Activated CD8-positive, alpha-beta memory T cell treated with anti-CD3 and anti-CD28 coated beads for 48 hours (primary cell): ENCODE results near the gene TUBD1.
"Not testable (repeated sequence)": the region's sequence is repeated elsewhere in the genome, so short reads cannot be mapped to it uniquely, and the experiment has no call there.

Experiments
- DNase-seq, 3 experiments: peaks; one replicate each; pipeline ENCODE4 v3.0.0-alpha.2; 2020; ENCODE audit warnings: low read depth in 2 of 3, low spot score in 2 of 3

Gene TUBD1, protein sequence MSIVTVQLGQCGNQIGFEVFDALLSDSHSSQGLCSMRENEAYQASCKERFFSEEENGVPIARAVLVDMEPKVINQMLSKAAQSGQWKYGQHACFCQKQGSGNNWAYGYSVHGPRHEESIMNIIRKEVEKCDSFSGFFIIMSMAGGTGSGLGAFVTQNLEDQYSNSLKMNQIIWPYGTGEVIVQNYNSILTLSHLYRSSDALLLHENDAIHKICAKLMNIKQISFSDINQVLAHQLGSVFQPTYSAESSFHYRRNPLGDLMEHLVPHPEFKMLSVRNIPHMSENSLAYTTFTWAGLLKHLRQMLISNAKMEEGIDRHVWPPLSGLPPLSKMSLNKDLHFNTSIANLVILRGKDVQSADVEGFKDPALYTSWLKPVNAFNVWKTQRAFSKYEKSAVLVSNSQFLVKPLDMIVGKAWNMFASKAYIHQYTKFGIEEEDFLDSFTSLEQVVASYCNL

DNA sequence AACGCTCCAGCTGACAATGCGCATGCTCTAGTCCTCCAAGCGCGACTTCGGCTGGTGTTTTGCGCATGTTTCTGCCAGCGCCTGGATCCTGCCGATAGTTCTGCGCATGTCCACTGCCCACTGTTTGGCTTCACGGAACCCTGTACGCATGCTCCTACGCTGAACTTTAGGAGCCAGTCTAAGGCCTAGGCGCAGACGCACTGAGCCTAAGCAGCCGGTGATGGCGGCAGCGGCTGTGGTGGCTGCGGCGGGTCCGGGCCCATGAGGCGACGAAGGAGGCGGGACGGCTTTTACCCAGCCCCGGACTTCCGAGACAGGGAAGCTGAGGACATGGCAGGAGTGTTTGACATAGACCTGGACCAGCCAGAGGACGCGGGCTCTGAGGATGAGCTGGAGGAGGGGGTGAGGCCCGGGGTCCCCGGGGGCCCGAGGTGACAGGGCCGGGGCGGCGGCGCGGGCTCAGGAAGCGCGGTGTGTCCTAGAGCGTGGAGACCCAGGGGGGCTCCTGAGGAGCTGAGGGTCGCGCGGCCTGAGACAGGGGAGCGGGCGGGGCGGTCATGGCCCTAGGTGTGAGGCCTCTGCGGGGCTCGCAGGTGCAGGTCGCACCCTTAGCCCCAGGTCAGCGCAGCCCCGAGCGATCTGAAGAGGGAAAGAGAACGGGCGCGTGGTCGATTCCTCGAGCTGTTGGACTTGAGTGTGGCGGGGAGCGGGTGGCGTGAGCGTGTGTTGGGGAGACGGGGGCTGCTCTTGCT, at the start of gene TUBD1, which contains the start of gene RPS6KB1:
TSS of gene TUBD1 (minus strand) at position 20 of the 752 bp plus-strand sequence. CDS start 1,941 bp downstream, outside the sequence.
TSS of gene RPS6KB1 (plus strand) at position 198 of the 752 bp plus-strand sequence. CDS start at position 262, 64 bp downstream.
- peak; percentile 79 to 96 (median 90) for DNase-seq

DNA sequence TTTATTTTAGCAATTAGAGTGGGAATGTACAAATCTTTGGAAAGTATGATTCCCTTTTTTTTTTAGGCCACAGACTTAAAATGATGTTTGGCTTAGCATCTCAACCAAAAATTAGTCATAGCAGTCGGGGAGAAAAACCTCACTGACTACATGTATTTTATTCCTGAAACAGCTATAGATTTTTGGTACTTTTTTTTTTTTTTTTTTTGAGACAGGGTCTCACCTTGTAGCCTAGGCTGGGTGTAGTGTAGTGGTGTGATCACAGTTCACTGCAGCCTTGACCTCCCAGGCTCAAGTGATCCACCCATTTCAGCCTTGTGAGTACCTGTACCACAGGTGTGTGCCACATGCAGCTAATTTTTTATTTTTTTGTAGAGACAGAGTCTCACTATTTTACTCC, 48.4 kb upstream of the TUBD1 start:
- DNase-seq, result no peak

DNA sequence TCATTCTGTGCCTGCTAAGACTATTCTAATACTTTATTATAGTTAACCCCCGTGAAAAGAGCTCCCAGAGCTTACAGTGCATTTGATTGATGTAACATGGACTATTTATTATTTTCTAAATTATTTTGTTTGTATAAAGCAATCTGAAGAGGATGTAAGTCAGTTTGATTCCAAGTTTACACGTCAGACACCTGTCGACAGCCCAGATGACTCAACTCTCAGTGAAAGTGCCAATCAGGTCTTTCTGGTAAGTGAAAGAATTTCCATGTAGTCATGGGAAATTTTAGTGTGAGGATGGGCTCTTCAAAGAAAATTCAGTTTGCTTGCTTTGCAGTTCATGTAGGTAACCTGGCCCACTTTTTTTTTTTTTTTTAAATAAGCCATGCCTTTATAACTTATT, 48.0 kb upstream of the TUBD1 start:
- not testable (repeated sequence) for DNase-seq

DNA sequence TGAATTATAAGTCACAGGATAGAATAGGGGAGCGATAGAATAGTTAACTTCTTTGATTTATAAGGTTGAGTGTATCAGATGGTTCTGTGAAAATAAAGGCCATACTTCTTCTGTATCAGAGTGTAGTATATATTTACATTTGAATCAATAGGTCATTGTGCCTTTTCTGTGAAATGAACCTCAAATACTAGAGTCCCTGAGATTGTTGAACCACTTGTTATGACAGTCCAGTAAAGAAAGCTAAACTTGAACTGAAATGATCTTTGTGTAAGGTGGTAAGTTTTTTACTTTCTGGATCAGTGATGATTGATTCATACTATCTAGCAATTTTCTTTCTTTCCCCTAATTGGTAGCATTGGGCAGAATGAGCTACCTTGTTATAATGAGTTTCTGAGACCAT, 40.6 kb upstream of the TUBD1 start:
- DNase-seq, result not testable (repeated sequence)

DNA sequence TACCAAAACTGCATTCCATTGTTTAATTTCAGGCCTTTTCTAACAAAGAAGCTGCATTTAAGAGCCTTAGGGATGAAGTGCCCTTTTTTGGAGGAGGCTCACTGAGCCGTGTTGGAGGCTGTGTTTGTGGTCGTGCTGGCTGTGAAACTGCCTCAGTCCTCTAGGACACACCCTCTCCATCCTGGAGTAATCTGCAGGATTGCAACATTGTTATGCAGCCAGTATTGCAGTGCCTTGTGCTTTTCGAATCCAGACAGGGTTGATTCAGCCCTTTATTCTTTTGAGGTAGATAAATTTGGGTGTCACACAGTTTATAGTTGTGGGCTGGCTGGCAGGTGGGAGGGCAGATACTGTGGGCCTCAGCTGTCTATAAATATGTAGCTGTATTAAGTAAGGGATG, 38.0 kb upstream of the TUBD1 start:
- DNase-seq, result not testable (repeated sequence)

DNA sequence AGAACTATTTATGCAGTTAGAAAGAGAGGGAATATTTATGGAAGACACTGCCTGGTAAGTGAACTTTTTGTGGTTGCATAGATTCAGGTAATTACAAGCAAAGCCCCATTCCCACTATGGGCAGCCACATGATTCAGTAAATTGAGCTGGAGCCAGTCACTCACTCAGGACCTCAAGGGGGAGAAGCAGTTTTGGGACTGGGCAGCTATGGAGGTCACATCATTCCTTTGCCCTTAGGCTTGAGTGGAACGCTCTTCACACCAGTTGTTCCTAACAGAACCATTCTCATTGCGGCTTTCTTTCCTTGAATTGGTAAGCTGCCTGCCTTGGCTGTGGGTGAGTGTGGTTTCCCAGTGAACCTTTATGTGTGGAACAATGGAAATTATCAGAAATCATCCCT, 37.4 kb upstream of the TUBD1 start:
- not testable (repeated sequence) for DNase-seq

DNA sequence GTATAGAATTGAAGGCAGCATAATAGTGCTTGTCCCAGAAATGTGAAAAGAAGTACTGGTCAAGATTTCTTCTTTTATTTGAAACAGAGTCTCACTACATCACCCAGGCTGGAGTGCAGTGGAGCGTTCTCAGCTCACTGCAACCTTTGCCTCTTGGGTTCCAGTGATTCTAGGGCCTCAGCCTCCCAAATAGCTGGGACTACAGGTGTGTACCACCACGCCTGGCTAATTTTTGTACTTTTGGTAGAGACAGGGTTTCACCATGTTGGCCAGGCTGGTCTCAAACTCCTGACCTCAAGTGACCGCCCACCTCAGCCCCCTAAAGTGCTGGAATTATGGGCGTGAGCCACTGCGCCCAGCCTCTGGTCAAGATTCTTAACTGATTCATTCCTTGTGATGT, 27.9 kb upstream of the TUBD1 start:
- not testable (repeated sequence) for DNase-seq

DNA sequence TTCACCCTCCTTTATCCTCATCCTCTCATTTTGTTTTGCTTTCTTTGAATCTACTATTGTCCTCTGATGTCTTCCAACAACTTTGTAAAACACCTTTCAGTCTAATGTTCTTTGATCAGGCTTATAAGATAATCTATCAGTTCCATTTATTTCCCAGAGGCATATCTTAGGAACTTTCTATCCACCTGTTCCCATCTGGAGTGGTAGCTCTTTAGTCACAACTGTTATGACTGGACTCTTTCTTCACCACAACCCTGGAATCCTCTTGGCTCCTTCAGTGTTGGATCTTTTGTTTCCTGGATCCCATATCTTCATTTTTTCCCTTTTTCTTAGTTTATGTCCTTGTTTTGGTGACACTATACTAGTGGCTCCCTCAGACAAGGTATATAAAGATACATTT, 23.7 kb upstream of the TUBD1 start:
- no peak for DNase-seq

DNA sequence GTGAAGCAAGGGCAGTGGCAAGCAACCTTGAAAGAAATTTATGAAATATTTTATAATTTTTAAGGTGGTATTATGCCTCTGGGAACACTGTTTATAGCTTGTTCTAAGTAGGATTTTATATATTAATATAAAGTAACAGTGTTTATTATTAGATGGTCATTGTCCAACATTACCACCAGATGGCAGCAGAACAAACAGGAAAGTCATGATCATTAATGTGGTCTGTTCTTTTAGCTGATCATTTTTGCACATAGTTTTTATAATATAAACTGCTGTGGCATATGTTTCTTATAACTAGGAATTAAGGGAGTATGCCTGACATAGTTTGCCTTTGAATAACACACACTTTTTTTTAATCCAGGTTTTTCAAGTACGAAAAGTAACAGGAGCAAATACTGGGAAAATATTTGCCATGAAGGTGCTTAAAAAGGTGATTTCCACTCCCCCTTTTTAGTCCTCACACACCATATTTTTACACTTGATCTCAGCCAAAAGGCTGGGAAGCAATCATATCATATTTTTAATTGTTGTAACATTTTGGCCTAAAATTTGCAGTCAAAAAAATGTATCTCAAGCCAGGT, 21.6 kb upstream of the TUBD1 start:
- no peak for DNase-seq

DNA sequence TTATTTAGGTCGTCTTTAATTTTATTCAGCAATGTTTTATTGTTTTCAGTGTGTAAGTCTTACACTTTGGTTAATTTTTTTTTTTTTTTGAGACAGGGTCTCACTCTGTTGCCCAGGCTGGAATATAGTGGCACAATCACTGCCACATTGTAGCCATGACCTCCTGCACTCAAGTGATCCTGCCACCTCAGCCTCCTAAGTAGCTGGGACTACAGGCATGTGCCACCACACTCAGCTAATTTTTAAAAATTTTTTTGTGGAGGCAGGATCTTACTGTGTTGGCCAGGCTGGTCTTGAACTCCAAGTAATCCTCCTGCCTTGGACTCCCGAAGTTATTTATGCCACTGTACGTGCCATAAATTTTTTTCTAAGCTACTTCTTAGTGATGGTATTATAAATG, 14.7 kb upstream of the TUBD1 start:
- DNase-seq, result no peak

DNA sequence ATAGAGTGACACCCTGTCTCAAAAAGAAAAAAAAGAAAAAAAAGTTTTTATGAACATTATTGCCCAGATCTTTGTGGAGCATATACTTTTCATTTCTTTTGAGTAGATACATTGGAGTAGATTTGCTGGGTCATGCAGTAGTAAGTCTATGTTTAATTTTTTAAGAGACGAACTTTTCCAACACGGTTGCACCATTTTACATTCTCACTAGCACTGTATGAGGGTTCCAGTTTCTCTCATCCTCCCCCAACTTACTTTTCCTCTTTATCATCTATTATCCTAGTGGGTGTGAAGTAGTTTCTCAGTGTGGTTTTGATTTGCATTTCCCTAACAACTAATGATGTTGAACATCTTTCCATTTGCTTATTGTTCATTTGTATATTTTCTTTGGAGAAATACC, 10.7 kb upstream of the TUBD1 start:
- no peak for DNase-seq

DNA sequence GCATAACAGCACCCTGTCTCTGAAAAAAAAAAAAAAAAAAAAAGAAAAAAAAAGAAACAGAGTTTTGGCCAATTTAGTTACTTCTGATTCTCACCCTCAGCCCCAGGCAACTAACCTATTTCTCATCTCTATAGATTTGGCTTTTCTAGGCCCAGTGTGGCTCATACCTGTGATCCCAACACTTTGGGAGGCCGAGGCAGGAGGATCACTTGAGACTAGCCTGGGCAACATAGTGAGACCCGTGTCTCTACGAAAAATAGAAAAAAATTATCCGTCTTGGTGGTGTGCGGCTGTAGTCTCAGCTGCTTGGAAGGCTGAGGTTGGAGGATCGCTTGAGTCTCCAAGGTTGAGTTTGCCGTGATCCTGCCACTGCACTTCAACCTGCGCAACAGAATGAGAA, 8.9 kb upstream of the TUBD1 start:
- DNase-seq, result no peak

DNA sequence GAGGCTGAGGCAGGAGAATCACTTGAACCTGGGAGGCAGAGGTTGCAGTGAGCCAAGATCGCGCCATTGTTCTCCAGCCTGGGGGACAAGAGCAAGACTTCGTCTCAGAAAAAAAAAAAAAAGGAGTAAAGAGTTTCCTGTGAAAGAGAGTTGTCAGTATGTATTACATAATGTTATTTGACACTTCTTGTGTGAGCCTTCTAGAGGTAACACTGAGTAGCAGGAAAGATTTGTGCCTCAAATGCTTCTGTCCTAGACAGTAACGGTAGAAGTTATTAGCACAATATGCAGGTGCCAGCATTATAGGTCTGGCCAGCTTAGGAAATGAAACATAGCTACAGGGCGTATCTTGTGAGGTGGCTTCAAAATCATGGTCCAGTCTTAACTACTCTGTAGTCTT, 6.4 kb upstream of the TUBD1 start:
- DNase-seq, result no peak

DNA sequence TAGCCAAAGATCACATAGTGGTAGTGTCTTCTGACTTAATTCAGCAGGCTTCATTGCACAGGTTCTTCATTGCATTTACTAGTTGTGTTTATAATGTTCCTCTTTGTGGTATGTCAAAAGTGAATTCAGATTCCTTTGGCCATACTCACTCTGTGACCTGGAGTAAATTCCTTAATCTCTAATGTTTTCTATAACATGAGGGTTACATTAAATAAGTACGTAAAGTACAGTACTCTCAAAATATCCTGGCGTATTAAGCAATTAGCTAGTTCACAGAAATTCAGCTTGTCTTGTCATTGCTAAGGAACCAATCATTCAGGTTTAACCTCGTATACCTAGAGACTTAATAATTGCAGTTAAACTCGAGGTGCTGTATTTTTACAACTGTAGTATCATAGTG, 4.3 kb upstream of the TUBD1 start:
- no peak for DNase-seq

DNA sequence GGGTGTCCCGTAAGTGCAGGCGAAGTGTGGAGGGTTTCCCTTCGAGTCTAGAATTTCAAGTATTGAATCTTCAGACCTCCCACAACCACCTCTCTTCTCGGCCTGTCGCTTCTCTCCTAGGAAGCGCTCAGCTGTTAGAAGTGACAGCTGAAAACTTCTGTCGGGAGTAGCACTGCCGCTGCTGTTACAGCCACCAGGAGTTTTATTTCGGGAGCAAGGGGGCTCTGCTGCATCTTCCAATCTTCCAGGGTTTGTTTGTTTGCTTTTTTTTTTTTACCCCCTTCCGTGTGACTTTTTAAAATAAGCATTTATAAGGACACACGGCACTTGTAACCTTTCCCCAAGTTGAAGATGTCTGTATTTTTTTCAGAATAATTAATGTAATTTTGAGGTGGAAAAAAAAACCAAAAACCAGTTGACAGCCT, 945 bp upstream of the TUBD1 start:
- DNase-seq, result peak in 1 of 3 experiments; percentile 10

DNA sequence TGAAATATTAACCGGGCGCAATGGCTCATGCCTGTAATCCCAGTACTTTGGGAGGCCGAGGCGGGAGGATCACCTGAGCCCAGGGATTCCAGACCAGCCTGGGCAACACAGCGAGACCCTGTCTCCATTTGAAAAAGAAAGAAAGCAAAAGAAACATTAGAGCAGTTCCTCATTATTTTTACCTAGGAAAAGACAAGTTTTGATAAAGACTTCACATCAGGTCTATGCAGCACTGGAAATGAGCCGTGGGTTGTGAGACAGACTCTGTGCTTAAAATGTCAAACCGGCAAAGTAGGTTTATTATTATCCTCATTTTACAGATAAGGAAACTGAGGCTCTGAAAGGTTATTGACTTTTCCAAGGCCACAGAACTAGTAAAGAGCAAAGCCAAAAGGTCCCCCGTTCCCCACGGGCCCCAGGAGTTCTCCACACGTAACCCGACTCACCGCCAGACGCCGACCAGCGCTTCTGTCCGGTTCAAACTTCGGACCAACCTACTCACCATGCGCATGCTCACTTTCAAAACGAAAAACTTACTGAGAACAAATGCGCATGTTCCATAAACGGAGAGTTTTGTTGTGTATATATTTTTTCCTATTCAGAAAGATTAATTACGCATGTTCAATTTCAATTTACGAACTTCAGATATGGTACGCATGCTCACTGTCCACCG, 356 bp downstream of the TUBD1 start:
- DNase-seq, result peak in 1 of 3 experiments; percentile 15

DNA sequence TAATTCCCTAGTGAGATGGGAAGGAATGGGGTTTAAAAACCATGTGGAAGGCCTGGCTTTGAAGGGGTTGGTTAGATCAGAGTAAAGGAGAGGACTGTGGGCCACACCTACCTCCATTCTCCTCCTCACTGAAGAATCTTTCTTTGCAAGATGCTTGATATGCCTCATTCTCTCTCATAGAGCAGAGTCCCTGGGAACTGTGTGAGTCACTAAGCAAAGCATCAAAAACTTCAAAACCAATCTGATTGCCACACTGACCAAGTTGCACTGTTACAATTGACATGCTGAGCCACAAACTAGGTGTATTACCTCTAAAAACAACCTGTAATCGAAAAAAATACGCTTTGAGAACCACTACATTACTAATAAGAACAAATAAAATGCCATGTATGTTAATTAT, 2.0 kb downstream of the TUBD1 start:
- DNase-seq, result no peak

DNA sequence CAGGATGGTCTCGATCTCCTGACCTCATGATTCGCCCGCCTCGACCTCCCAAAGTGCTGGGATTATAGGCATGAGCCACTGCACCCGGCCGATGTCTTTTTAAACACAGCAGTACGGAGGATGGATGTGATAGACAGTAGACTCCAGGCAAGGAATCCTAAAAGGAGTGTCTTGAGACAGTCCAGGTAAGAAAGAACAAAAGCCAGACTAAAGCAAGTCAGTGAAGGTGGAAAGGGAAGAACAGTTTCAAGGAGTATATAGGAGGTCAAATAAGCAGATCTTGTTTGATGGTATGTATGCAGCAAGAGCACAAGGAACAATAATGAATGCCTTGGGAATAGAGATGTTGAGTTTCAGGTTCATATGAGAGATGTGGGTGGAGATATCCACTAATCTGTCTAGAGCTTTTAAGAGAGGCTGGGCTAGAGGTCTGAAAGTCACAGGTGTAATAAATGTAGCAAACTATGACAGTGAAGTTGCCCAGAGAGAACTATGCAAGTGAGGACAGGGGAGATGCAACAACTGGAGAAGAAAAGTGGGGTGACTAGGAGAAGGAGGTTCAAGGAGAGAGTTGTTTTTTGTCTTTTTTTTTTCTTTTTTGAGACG, 4.5 kb downstream of the TUBD1 start:
- no peak for DNase-seq

DNA sequence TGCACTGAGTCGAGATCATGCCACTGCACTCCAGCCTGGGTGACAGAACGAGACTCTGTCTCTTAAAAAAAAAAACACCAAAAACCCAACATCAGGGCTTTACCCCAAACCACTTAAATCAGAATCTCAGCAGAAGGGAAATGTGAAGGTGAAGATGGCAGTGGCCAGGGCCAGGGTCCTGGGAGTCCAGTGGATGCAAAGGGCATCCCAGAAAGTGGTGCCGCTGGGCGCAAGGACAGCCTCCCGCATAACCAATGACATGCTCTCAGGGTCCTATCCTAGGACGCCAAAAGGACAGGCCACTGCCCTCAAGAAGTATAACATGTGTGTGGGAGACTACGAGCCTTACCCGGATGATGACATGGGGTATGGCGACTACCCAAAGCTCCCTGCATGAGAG, 7.9 kb downstream of the TUBD1 start:
- DNase-seq, result no peak

DNA sequence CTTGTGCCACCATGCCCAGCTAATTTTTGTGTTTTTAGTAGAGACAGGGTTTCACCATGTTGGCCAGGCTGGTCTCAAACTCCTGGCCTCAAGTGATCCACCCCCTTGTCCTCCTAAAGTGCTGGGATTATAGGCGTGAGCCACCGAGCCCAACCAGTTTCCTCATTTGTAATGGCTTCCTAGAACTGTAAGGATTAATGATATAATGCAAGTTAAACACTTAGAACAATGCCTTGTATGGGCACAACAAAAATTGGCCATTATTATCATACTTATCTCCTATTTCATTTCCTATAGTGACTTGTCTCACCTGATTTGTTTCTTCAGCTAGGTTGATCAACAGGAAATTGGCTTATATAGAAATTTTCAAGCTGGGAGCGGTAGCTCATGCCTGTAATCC, 14.1 kb downstream of the TUBD1 start:
- no peak for DNase-seq

DNA sequence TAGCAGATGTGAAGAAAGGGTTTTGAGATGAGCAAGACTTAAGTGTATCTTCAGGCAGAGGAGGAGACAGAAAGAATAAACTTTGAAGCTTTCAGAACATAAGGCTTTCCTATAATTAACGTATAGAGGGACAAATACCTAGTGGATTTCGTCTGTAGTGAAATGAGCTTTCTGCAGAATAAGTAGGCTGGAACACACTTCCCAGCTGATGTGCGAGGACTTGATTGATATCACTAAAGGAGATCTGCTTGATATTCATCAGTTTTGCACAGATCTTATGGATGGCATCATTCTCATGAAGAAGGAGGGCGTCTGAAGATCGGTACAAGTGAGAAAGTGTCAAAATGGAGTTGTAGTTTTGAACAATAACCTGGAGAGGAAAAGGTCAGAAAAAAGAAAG, 14.8 kb downstream of the TUBD1 start:
- no peak for DNase-seq
